Spleen (tissue), 11 donors: ENCODE measurements around the gene GALNT18. TPM values are rescaled to one million over a fixed set of nuclear protein-coding genes. Genes with fewer than 3 reads are reported as not detected.

ENCODE experiments used
- DNase-seq: peaks from one replicate; pipeline ENCODE4 v3.0.0-alpha.2; 2020
- H3K27ac ChIP-seq, 8 donors: fragments of 200-600 bp; sonication (generic) in 7 of 8; 1 replicate in 4 of 8; 2 replicates in 4 of 8; pipeline versions ENCODE4 v1.5.0 to v1.8.0; 2016 to 2021; ENCODE audit warnings: inconsistent platforms in 4 of 8, mild to moderate bottlenecking in 4 of 8, moderate library complexity in 1 of 8
- H3K27me3 ChIP-seq, 7 donors: fragments of 200-600 bp; sonication (generic) in 6 of 7; replicated peaks in 1 of 7; 1 replicate in 4 of 7; 2 replicates in 3 of 7; pipeline versions ENCODE4 v1.5.0 to v1.8.0; 2016 to 2021; ENCODE audit warnings: inconsistent platforms in 3 of 7, mild to moderate bottlenecking in 1 of 7
- H3K36me3 ChIP-seq, 6 donors: fragments of 200-600 bp; sonication (generic) in 5 of 6; 1 replicate in 4 of 6; 2 replicates in 2 of 6; pipeline versions ENCODE4 v1.5.0 to v1.8.0; 2016 to 2021; ENCODE audit warnings: inconsistent platforms in 2 of 6
- H3K4me1 ChIP-seq, 6 donors: fragments of 200-600 bp; sonication (generic) in 5 of 6; 1 replicate in 3 of 6; 2 replicates in 3 of 6; pipeline versions ENCODE4 v1.5.0 to v1.8.0; 2016 to 2021; ENCODE audit warnings: inconsistent platforms in 3 of 6
- H3K4me3 ChIP-seq, 8 donors: fragments of 200-600 bp; sonication (generic) in 7 of 8; 1 replicate in 4 of 8; 2 replicates in 4 of 8; pipeline versions ENCODE4 v1.5.0 to v1.8.0; 2016 to 2021; ENCODE audit warnings: inconsistent platforms in 4 of 8, mild to moderate bottlenecking in 4 of 8, moderate library complexity in 2 of 8
- H3K9me3 ChIP-seq, 8 donors: fragments of 200-600 bp; sonication (generic) in 7 of 8; 1 replicate in 4 of 8; 2 replicates in 4 of 8; pipeline versions ENCODE4 v1.5.0 to v1.8.0; 2016 to 2021; ENCODE audit warnings: inconsistent platforms in 4 of 8
- POLR2A ChIP-seq, 3 donors: fragments of 450-650 bp; IDR thresholded peaks; one replicate each; pipeline ENCODE4 v1.5.1; 2017; ENCODE audit warnings: antibody characterized with exemption in 3 of 3, mild to moderate bottlenecking in 1 of 3
- POLR2AphosphoS5 ChIP-seq, 3 donors: sonication (generic); formaldehyde crosslinking; IDR thresholded peaks; one replicate each; pipeline ENCODE4 v1.5.1; 2017; ENCODE audit warnings: antibody characterized with exemption in 3 of 3
- WGBS, 5 donors: extraction: QIAGEN DNeasy Blood & Tissue Kit in 3 of 5; methylation state at CpG; one replicate each; pipeline versions ENCODE4 v1.1.5 to v1.1.7; 2013 to 2018; 5-methylcytosine and 5-hydroxymethylcytosine counted together
- intact Hi-C: fragments of 100-400 bp; cut with DNase I; formaldehyde crosslinking; loops from one replicate; pipeline ENCODE4 v1.15.0; 2023; ENCODE audit warnings: low total_unique reads
- polyA plus RNA-seq, 3 donors: library from polyadenylated mRNA; stranded (reverse); fragments of 200-250 nt; gene quantifications; one replicate each; pipeline ENCODE4 v1.2.1, GENCODE V29; 2013
- total RNA-seq, 7 donors: library from RNA; depleted of rRNA in 3 of 7; stranded (reverse); fragments of >200 nt in 3 of 7; fragmentation: NEBNext Ultra II Directional in 4 of 7; extraction: Animal tissue kit (Norgen Biotek cat#: 25700) in 4 of 7; gene quantifications; one replicate each; pipeline versions ENCODE4 v1.1.0 to v1.2.1, GENCODE V29; 2016 to 2021
- TF ChIP-seq, protein P1 (sequence below), 11 experiments: fragments of 200-600 bp in 7 of 11; fragments of 450-650 bp in 4 of 11; sonication (generic) in 4 of 11; IDR thresholded peaks in 8 of 11; conservative IDR thresholded peaks in 3 of 11; 1 replicate in 7 of 11; 2 replicates in 4 of 11; pipeline versions ENCODE4 v1.4.0 to v1.8.0; 2016 to 2021; ENCODE audit warnings: antibody characterized with exemption in 11 of 11, inconsistent platforms in 4 of 11, mild to moderate bottlenecking in 1 of 11
- donor health status: healthy with polysubstance abuse.
- donor health status: DM: no; HTN: no; CAD: no; lungs with moderate emphysema.
- donor health status: DM: no; HTN: no; CAD: no.
- donor health status: Bipolar disorder and iron deficiency.
- donor health status: healthy.
- donor health status: DM: no; HTN: no; CAD: no.
- donor health status: DM: yes; HTN: yes; CAD: no.

GALNT18 gene
- total and polyA plus RNA-seq, 10 donors: 0.87 to 6.9 (median 3.9) TPM

DNA sequence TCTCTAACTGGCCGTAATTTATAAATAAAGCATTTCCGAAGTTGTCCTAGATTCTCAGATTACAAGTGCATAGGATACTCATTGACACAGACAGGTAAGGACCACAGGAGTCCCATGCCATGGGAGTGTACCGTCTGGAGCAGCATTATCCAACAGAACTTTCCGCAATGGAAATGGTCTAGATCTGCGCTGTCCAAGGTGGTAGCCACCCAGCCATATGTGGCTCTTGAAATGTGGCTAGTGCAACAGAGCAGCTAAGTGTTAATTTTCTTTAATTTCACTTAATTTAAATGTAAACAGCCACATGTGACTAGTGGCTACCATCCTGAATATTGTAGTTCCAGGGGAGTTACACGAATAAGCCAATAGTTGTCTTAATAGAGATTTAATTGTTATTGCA lies 71.3 kb downstream of the GALNT18 start:
- intact Hi-C loops: no loop called here
- 86 to 96% (median 94%) methylated on average over 6 of the region's 6 CpGs for WGBS, 5 donors
- H3K4me1 ChIP-seq: peaks cover 0 to 8% (median 0%) of the 10 kb centered on the region in 6 donors
- no peak for TF ChIP-seq POLR2AphosphoS5 (IDR thresholded peaks at IDR 0.05)
- TF ChIP-seq POLR2A (IDR thresholded peaks at IDR 0.05): no peak
- TF ChIP-seq, protein P1, sequence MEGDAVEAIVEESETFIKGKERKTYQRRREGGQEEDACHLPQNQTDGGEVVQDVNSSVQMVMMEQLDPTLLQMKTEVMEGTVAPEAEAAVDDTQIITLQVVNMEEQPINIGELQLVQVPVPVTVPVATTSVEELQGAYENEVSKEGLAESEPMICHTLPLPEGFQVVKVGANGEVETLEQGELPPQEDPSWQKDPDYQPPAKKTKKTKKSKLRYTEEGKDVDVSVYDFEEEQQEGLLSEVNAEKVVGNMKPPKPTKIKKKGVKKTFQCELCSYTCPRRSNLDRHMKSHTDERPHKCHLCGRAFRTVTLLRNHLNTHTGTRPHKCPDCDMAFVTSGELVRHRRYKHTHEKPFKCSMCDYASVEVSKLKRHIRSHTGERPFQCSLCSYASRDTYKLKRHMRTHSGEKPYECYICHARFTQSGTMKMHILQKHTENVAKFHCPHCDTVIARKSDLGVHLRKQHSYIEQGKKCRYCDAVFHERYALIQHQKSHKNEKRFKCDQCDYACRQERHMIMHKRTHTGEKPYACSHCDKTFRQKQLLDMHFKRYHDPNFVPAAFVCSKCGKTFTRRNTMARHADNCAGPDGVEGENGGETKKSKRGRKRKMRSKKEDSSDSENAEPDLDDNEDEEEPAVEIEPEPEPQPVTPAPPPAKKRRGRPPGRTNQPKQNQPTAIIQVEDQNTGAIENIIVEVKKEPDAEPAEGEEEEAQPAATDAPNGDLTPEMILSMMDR (IDR thresholded peaks at IDR 0.05 in 8 of 11, conservative IDR thresholded peaks at IDR 0.05 in 3 of 11): no peak
- H3K36me3 ChIP-seq: no peaks in the 10 kb centered on the region
- H3K27me3 ChIP-seq: no peaks in the 10 kb centered on the region
- DNase-seq: no peak
- no peak overlapping the region for H3K27ac ChIP-seq
- no peak overlapping the region for H3K4me3 ChIP-seq
- H3K9me3 ChIP-seq: no peaks in the 10 kb centered on the region

DNA sequence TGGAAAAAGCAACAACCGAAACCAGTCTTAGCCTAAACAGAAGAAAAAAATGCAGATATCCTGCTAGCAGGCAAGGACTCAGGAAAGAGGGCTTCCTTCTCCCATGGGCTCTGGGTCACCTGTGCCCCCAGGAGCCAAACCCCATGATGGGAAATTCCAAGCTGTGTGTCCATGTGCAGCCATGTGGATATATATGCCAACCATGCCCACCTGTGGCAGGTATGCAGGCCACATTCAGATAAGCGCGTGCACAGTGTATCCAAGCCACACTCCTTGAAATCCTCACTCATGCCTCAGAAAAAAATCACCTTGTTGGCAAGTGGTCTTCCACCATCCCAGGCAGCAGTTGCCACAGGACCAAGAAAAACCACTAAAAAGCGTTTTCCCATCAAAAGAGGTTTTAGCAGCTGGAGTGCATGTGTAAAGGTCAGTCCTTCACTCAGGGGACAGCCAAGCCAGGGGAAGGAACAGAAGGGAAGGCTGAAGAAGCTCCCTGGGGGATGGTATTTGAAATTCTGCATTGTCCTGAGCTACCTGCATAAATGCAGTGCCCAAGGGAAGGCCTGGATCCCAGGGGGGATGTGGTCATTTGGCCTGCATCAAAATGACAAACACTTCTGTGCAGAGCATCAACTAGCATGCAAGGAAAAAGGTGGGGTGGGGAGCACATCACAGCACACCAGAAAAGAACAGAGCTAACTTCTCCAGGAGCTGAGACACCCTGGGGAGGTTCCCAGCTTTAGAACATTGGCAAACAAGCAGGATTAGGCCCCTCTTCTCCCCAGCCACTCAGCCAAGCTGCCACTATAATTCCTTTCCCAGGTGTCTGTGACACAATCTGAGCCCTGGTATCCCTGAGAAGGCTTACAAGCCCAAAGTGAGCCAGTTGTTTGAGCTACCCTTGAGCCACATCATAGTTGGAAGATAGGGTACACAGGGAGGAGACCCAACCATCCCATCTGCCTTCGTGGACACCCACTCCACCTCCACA lies 76.2 kb downstream of the GALNT18 start:
- intact Hi-C loops: no loop called here
- Histone ChIP-seq H3K4me1 (peaks cover 0 to 7% (median 2%) of the 10 kb centered on the region in 6 donors), H3K27me3 (no peaks in the 10 kb centered on the region), H3K4me3 (no peak overlapping the region), H3K36me3 (no peaks in the 10 kb centered on the region), H3K27ac (no peak overlapping the region), H3K9me3 (no peaks in the 10 kb centered on the region)
- 80 to 95% (median 89%) methylated on average over 5 of the region's 5 CpGs for WGBS, 5 donors
- no peak for DNase-seq
- TF ChIP-seq POLR2A (IDR thresholded peaks at IDR 0.05) (no peak), POLR2AphosphoS5 (IDR thresholded peaks at IDR 0.05) (no peak)
- TF ChIP-seq, protein P1 (IDR thresholded peaks at IDR 0.05 in 8 of 11, conservative IDR thresholded peaks at IDR 0.05 in 3 of 11): no peak

DNA sequence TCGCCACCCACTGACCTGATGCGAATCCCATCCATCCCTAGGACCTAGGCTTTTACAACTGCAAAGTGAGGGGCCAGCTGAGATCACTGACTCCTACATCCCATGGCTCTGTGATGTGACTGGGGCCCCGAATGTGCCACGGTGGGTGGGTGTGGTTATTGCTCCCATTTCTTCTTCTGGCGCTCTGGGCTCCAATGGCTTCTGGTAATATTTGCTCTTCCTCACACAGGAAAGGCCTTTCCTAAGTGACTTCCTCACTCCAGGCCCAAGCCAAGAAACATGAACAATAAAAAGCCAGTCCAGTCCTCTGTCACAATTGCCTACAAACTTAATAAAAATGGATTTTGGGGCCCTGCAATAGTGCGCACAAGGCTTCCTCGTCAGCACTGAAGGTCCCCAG lies 78.1 kb downstream of the GALNT18 start:
- peaks cover 0 to 13% (median 4%) of the 10 kb centered on the region in 6 donors for H3K4me1 ChIP-seq
- DNase-seq: no peak
- WGBS, 5 donors: 78 to 88% (median 83%) methylated on average over 7 of the region's 7 CpGs
- intact Hi-C loops: no loop called here
- TF ChIP-seq, protein P1 (IDR thresholded peaks at IDR 0.05 in 8 of 11, conservative IDR thresholded peaks at IDR 0.05 in 3 of 11): no peak
- TF ChIP-seq POLR2A (IDR thresholded peaks at IDR 0.05): no peak
- TF ChIP-seq POLR2AphosphoS5 (IDR thresholded peaks at IDR 0.05): no peak
- peak overlapping the region in 3 of 8 donors; percentile 16 to 49 (median 47) for H3K27ac ChIP-seq
- H3K36me3 ChIP-seq: no peaks in the 10 kb centered on the region
- H3K9me3 ChIP-seq: no peaks in the 10 kb centered on the region
- no peak overlapping the region for H3K4me3 ChIP-seq
- no peaks in the 10 kb centered on the region for H3K27me3 ChIP-seq

DNA sequence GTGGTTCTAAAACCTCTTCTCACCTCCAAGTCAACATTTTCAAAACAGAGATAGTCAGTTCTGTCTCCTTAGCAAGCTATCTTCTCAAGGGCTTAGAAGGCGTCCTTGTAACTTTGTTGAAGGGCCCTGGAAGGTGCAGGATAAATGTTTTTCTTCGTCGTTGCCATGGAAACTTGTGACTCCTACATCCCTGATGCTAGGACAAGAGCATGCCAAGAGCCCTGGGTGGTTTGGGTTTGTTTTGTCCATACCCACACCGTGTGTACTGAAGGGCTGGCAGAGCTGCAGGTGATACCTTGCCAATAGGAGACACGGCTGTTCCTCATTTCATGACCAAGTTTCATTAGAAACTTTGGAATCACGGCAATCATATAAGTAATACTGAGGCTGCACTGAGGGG lies 81.6 kb downstream of the GALNT18 start:
- TF ChIP-seq, protein P1 (IDR thresholded peaks at IDR 0.05 in 8 of 11, conservative IDR thresholded peaks at IDR 0.05 in 3 of 11): no peak
- no peak for TF ChIP-seq POLR2AphosphoS5 (IDR thresholded peaks at IDR 0.05)

More for the DNA sequence above, 81.6 kb downstream of the GALNT18 start:
- H3K27me3 ChIP-seq: no peaks in the 10 kb centered on the region
- no peak for DNase-seq
- WGBS, 5 donors: 87 to 94% (median 91%) methylated on average over 6 of the region's 6 CpGs
- intact Hi-C loops: no loop called here
- no peaks in the 10 kb centered on the region for H3K36me3 ChIP-seq
- peaks cover under 1 to 33% (median 22%) of the 10 kb centered on the region in 6 donors for H3K4me1 ChIP-seq
- H3K4me3 ChIP-seq: no peak overlapping the region
- H3K9me3 ChIP-seq: no peaks in the 10 kb centered on the region
- H3K27ac ChIP-seq: no peak overlapping the region
